GM18868 (cell line): ENCODE results near the gene MAPK8.

ENCODE experiments used
- ATAC-seq: cut with Tn5 transposase; IDR thresholded peaks from one replicate; pipeline ENCODE4 v1.9.1; 2021; ENCODE audit warnings: mild to moderate bottlenecking, moderate library complexity; ENCODE audit not compliant: unreplicated experiment

The MAPK8 gene

DNA sequence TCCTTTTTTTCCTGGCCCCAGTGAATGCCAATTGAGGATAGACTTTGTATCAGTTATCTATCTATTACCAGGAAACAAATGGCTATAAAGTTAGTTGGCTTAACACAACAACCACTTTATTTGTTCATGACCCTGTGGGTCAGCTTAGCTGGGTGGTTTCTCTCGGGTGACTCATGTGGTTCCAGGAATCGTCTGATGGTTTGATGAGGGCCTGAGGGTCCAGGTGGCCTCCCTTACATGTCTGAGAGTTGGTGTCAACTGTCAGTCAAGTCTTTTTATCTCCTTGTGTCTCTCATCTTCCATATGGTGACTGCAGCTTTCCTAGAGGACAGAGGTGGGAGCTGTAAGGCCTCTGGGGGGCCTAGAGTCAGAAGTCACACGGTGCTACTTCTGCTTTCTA, 15.3 kb upstream of the MAPK8 start:
- no peak for ATAC-seq

DNA sequence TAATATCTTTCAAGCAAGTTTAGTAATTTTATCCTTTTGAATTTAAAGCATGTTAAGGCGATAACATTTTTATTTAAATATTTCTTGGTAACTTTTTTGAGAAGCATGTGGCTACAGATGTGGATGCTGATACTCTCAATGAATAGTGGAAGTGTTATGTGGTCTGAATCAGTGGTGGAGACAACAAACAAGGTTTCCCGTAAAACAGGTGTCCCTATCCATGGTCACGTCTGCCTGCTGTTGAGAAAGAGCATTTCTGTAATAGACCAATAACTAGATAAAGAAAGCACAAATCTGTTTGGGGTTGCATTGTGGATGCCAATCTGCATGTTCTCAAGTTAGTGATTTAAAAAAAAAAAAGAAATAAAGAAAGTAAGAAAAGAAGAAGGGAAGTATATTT, 13.9 kb upstream of the MAPK8 start:
- no peak for ATAC-seq

DNA sequence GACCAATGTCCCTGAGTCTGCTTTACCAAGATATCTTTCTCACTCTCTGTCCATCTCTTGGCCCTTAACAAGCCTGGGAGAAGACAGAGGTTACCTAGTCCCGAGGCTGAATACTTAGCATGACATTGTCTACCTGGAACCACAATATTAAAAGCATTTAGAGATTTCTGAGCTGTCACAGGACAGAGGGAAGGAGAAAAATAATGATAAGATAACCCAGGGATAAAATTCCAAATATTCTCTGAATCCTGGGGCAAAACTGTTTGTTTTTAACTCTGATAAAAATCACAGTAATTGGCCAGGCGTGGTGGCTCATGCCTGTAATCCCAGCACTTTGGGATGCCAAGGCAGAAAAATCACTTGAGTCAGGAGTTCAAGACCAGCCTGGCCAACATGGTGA, 12.0 kb upstream of the MAPK8 start:
- no peak for ATAC-seq

DNA sequence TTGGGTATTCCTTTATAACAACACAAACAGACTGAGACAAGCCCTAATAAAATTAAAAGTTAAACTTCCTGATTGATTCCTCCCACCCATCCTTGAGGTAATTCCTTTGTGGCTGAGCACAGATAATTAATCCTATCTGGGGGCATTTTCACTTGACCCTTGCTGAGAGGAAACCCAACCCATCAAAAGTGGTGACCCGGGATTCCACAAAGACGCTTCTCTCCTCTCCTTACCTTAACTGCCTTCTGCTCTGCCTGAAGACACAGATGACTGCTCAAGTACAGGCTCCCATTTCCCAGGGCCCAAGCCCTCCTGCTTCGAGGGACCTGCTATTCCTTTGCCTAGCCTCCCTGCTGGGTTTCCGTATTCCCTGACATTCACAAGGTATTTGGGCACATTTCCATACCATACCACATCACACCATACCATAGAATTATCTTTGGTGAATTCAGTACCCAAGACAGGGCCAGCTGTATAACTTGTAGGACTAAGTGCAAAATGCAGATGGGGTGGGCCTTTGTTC, 9.8 kb upstream of the MAPK8 start:
- ATAC-seq = no peak

DNA sequence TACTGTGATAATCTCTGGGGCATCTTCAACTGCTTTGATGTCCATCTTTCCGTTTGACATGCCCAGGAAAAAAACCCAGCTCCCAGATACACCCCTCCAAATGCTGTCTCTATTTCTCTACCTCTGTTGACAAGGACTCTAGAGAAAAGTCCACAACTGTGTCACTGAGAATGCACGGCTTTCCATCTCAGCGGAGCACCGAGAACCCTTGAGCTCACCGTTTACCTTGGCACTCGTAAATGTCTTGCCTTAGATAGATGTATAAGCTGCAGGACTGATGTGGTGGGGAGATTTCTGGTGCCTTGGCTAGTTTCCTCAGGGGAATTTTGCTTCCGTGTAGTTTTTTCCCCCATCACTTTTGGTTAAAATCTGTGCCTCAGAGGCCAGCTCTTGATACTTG, 7.4 kb upstream of the MAPK8 start:
- no peak for ATAC-seq

DNA sequence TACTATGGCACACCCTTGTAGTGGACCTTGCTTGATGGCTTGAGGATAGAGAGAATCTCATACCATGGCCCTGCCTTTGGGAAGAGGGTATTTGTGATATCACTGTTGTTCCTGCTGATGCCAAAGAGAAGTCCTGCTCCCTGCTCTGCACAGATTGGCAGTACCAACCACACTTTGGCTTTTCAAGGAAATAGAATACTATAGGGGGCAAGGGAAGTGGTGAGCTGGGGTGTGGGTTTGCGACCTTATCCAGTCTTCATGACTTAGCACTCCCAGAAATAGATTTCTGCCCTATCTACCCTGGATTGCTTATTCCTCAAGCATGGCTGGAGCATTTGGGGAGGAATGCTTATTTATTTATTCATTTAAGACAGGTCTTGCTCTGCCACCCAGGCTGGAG, 6.8 kb upstream of the MAPK8 start:
- no peak for ATAC-seq

DNA sequence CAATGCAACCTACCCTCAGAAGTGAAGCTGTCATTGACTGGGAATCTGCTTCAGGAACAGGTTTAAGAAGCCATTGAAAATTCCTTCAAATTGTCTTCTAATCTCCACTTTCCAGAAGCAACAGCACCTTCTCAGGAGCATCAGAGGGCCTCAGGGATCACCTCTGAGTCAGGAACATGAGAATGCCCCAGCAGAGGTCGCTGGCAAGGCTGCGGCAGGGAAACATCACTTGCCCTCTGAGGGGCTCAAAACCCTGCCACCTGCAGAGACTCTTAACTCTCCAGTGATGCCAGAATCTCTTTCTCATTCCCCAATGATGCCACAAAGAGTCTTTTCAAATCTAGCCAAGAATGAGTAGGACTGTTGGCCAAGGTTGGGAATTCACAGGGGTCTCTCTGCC, 5.9 kb upstream of the MAPK8 start:
- ATAC-seq = no peak

DNA sequence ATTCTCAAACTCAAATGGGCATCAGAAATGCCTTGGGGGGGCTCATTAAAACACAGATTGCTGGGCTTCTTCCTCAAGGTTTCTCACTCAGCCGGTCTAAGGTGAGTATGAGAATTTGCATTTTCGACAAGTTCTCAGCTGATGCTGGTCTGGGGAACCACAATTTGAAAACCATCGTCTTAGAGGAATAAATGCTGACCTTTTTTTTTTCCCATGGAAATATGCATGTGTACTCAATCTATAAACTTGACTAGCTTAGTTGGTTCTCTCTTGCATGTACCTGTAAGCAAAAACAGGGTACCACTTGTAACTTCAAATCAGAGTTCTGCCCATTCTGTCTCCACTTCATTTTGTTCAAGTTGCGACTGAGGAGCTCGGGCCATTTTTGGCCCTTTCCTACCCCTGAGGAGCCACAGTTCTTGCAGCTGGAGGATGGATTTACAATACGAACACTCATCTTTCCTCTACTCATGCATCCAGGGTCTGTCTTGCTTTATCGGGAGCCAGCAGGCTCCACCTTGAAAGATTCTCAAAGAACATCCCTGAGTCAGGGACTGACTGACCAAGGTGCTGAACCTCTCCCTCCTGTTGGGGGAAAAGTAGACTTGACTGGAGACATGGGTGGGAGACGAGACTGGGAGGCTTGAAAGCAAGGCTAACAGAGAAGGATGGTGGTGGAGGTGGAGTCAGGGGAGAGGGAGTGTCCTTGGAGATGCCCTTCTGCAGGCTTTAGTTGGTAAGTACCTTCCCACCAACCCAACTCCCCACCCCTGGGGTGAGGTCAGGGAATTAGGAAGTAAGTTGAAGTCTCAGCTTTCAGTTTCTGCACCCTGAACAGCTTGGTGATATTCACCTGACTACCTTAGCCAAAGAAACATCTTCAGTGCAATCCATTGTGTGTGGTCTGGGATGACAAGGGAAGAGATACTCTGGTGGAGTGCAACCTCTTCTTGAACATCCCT, 3.7 kb upstream of the MAPK8 start:
- no peak for ATAC-seq

DNA sequence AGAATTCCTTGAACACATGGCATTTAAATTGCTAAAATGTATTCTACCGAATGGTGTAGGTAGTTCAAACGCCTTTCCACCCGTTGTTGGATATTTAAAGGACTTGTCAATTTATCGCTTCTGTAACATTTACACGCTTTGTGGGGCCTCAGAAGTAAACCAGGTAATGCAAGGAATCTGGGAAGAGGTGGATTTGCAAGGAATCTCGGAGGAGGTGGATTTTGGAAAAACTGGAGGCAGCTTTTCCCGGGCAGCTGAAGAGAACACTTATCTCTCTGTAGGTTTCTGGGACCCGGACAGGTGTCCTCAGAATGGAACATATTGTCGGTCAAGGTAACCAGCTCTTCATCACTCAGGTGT, 592 bp upstream of the MAPK8 start:
- ATAC-seq = no peak

DNA sequence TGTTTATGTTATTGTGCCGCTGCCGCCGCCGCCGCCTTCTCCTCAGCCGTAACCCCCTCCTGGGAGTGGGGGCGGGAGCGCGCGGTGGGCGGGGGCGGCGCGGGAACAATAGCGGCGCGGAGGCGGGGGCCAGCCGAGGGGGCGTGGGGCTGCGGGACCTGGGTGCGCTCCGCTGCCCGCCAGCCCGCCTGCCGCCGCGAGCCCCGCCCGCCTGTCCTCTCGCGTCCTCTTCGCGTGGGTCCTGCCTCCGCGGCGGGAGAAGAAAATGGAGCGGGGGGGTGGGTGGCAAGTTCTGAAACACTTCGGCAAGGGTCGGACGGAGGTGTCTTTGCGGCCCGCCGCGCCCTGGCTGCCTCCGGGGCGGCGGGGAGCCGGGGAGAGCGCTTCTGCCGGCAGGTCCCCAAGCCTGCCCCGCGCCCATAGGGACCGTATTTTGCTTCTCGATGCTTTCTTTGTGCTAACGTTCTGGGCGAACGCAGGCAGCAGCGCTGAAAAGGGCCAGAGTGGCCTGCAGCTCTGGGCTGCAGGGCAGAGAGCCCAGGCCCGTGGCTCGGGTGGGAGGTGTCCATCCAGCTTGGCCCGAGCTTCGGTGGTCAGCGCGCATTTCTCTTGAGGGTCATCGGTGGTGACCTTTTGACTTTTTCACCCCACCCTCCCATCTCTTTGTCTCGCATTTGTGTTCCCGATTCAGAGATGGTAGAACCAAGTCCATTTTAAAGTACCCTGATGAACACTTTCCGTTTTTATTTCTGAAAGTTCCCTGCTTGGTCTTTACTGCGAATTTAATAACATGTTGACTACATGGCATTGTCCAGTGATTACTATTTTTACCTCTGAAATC, 613 bp downstream of the MAPK8 start:
- peak; percentile 32 for ATAC-seq

DNA sequence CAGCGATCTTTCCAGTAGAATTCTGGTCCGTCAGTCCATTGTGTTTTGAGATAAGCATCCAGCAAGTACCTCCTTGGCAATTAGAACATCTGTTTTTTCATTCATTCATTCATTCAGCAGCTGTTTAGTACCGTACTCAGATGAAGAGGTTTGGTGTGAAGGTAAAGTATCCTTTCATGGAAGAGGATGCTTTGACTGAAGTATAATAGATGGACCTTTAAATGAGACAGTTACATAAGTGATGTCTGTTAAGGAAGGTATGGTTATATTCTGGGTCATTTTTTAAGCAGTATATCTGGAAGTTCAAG, 1.2 kb downstream of the MAPK8 start:
- no peak for ATAC-seq

DNA sequence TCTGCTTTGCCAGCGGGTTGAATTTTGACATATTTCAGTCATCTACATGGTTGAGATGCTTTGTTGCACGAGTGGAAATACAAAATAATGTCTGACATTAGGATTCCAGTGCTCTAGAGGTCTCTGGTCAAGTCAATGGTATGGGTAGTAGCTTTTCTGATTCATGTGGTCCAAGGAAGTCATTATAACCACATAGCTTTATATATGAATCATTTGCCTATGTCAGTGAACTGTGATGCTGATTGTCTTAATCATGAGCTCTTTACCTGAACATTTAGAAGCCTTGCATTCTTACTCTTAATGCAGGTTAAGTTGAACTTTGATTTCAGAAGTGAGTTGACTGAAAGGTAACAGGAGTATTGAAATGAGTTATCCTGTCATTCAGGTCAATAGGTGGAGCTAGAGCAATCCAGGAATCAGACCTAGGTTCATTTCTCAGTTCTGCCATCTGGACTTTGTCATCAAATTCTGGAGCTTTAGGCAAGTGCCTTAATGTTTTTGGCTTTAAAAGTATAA, 3.3 kb downstream of the MAPK8 start:
- ATAC-seq = no peak

DNA sequence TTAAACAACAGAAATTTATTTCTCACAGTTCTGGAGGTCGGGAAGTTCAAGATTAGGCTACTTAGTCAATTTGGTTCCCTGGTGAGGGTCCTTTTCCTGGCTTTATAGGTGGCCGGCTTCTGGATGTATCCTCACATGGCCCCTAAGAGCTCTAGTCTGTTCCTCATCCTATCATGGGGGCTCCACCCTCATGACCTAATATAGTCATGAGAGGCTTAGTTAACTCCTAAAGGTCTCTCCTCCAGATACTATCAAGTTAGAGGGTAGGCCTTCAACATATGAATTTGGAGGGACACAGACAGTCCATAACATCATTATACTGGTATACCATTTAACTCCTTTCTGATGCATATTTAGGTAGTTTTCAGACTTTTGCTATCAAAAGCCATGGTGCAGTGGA, 7.6 kb downstream of the MAPK8 start:
- ATAC-seq = no peak

DNA sequence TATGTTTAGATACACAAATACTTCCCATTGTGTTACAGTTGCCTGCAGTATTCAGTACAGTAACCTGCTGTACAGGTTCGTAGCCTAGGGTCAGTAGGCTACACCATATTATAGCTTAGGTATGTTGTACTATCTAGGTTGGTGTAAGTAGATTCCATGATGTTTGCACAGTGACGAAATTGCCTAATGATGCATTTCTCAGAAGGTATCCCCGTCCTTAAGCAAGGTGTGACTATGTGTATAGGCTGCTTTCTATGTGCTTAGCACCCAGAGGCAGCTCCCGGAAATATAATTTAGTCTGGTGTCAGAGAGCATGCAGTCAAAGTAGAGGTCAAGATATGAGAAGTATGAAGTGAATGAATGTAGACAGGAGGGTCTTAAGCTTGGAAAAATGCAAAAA, 9.8 kb downstream of the MAPK8 start:
- no peak for ATAC-seq

DNA sequence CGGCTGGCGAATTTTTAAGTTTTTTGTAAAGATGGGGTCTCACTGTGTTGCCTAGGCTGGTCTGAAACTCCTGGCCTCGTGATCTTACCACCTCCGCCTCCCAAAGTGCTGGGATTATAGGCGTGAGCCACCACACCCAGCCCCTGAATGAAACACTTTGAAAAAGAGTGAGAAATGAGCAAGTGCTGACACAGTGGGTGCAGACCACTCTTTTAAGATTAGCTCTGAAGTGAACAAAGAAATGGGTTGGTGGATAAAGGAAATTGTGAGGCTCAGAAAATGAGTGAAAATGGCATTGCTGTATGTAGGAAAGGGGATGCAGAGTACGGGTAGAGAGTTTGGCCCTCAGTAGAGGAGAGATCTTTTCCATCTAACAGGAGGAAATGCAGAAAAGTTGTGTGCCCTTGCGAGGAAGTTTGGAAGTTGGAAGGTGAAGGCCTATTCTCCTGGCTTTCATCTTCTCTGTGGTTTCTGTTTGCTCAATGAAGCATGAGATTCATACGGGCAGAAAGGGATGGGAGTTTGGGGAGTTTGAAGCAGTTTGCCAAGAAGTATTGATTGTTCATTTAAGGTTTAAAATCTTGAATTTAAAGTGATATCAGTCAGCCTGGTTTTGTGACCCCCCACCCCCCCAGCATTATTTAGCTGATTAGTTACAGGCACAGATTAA, 11.0 kb downstream of the MAPK8 start:
- ATAC-seq = no peak

DNA sequence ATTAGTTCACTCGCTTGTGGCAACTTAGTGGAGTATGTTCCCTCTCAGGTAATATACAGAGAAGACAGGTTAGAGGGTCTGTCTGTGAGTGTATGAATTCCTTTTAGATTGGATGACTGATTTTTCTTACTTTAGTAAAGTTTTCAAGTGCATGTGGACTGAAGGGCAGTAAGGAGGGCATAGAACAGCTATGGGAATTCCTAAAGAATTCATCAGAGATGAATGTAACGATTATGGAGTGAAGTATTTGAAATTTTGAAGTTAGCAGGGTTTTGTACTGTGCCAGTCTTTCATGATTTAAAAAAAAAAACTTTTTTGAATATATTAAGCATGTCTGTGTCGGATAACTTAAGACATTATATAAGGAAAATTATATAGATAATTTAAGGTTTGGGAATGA, 15.5 kb downstream of the MAPK8 start:
- ATAC-seq = no peak

DNA sequence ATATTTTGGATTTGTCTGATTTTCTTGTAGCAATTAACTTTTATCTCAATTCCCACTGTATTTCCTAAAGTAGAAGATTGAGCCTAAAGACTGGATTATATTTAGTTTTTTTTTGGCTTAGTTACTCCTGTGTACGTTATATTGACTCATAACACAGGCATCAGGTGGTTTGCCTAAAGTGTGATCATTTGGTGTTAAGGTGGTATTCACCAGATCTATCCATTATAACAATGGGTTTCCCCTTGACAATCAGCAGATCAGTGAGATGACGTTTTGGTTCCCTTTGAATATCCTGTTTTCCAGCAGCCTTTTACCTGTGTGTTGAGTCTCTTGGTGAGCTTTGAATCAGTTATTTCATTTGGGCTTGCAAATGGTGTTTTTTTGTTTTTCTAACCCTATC, 18.1 kb downstream of the MAPK8 start:
- ATAC-seq = peak; percentile 72

DNA sequence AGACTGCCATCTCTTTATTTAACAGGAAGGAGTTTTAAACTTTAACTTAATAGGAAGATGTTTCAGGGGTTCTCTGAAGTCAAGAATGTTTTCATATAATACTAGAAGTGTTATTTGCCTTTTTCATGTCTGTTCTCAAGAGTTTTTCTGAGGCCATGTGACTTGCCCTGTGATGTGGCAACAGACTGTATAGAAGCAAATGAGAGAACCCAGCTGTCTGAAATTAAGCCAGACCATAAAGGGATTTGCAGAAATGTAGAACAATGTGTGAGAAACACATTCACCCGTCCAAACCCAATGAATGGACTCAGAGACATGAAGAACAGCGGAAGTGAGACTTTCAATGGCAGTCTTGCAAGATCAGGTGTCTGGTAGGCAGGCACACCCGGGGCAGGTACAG, 23.8 kb downstream of the MAPK8 start:
- ATAC-seq = no peak

DNA sequence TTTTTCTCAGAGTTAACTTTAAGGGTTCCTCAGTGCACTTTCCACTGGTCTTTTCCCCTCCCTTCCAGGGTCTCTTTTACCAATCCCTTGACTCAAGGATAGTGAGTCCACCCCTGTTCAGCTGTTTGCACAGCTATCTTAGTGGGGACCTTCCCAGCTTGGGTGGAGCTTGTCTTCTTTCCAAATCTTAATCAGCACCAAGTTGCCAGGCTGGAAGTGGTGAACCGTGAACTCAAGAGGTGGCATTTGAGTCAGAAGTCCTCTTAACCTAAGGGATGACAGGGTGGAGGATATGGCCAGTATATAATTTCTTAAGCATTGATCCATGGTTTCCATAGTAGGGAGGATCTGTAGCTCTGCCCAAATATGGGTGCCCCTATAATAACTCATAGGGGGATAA, 25.0 kb downstream of the MAPK8 start:
- ATAC-seq = no peak

DNA sequence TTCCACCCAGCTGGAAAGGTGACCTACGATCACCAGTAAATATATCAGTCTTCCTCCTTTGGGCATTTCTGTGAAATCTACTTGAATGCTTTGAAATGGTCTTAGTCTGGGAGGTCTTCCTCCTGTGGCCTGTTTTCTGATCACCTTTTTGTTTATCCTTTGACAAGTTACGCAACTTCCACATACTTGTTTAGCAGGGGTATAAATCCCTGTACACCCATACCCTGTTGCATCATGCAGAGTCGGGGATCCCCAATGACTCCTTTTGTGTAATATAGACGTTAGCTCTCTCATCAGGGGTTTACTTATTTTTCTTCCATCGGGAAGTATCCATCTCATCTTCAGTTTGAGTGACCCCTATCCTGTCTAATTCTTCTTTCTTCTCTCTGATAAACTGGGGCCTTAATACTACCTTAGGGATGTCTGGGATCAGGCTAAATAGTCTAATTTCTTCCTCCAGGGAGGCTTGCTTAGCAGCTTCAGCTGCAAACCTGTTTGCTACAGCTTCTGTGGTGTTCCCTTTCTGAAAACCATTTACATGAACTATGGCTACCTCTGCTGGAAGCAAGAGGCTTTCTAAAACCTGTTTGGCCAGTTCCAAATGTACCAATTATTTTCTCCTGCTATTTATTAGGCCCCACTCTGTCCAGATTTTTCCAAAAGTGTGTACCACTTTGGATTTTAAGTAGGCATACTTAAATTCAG, 25.8 kb downstream of the MAPK8 start:
- no peak for ATAC-seq

DNA sequence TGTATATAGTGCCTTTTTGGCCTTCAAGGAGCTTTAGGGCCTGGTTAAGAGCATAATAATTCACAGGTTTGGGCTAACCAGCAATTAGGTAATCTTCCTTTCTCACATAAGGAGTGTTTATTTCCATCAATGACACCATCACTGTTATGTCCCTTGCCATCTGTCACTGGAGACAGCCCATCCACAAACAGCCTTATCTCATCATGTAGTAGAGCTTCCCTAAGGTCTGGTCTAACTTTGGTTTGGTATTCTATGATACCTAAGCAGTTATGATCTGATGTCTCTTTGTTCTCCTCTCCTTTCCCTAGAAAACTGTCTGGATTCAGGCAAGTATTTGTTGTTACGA, 26.4 kb downstream of the MAPK8 start:
- no peak for ATAC-seq
